HG02970 (cell line): ENCODE data around the gene NMB.

Source experiments
- ATAC-seq: cut with Tn5 transposase; IDR thresholded peaks from one replicate; pipeline ENCODE4 v1.9.1; 2021; ENCODE audit warnings: mild to moderate bottlenecking, moderate library complexity, moderate number of reproducible peaks; ENCODE audit not compliant: unreplicated experiment, low FRiP score

NMB gene

DNA sequence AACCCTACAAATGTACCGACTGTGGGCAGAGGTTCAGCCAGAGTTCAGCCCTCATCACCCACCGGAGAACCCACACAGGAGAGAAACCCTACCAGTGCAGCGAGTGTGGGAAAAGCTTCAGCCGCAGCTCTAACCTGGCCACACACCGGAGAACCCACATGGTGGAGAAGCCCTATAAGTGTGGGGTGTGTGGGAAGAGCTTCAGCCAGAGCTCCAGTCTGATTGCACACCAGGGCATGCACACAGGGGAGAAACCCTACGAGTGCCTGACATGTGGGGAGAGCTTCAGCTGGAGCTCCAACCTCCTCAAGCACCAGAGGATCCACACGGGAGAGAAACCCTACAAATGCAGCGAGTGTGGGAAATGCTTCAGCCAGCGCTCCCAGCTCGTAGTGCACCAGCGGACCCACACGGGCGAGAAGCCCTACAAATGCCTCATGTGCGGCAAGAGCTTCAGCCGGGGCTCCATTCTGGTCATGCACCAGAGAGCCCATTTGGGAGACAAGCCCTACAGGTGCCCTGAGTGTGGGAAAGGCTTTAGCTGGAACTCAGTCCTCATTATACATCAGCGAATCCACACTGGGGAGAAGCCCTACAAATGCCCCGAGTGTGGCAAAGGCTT, 36.5 kb downstream of the NMB start:
- ATAC-seq = no peak

DNA sequence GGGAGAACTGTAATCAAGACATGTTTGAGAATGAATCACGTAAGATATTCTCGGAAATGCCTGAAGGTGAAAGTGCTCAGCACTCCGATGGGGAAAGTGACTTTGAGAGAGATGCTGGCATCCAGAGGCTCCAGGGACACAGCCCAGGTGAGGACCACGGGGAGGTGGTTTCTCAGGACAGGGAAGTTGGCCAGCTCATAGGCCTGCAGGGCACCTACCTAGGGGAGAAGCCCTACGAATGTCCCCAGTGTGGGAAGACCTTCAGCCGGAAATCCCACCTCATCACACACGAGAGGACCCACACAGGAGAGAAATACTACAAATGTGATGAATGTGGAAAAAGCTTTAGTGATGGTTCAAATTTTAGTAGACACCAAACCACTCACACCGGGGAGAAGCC, 37.4 kb downstream of the NMB start:
- no peak for ATAC-seq

DNA sequence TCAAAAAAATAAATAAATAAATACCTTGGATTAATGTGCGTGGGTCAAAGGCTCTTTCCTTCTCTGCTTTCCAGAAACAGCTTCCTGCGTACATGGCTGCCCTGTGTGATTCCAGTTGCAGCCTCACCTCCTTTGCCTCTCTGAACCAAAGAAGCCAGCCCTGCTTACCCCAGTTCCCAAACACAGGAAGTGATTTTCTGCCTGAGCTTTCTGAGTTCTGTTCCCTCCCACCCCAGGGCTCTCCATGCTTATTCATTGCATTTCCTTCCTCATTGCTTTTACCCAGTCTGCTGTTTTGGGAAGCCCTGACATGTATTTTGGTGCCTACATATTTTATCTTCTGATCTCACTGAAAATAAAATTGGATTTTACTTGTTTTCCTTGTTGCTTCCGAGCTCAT, 41.8 kb downstream of the NMB start:
- no peak for ATAC-seq

DNA sequence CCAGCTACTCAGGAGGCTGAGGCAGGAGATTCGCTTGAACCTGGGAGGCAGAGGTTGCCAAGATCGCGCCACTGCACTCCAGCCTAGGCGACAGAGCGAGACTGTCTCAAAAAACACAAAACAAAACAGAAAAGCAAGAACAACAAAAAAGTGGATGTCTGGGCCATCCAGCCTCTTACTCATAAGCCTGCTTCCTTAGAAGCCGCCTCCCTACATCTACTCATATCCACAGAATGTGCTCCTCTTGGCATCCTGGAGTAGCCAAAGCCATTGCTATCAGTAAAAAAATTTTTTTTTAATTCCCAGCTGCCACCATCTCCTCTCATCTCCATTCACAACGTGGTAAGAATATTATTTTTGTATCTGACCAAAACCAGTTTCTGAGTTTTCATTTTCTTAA, 46.4 kb downstream of the NMB start:
- ATAC-seq = no peak

DNA sequence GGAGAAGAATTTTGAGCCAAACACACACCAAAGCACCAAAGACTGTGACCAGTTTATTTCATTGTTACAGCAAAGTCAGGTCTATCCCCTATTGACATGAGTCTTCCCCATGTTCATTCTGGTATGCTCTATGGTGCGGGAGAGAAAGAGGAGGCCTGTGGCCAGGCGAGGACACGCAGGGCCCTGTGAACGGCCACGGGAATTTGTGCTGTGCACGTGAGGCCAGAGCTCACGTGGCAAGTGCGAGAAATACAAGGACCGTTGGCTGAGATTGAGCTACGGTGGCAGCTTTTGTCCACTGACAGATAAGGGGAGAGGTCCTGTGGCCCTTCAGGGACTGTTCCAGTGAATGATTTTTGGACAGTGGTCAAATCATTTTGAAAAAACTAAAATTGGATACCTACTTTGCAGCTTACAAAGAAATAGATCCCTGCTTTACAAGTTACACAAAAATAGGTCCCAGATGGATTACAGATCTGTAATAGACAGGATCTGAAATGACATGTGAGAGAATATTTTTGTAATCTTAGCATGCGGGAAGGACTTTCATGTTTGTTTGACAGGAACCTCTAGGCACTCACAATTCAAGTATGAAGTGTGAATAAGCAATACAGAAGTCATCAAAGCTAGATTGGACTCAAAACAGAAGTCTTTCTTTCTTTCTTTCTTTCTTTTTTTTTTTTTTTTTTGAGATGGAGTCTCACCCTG, 48.0 kb downstream of the NMB start:
- ATAC-seq = no peak

DNA sequence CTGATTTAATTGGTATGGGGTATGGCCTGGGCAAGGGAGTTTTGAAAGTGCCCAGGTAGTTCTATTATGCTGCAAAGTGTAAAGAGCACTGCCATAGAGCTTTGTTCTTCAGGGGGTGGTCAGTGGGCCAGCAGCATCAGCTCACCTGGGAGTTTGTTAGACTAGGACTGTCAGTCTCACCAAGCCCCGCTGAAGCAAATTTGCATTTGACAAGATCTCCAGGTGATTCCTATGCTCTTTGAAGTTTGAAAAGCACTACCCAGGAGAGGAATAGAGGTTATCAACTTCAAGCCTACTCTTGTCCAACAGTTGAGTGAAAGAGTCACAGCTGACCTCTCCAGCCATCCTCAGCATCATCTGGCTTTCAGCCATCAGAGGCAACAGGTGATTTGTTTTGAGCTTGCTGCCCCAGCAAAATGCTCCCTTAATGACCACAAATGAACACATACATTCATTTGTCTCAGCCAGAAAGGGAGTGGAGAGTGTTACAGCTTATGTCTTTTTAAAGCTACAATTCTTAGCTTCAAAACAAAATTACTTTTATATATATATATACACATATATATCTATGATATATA, 49.2 kb downstream of the NMB start:
- no peak for ATAC-seq

DNA sequence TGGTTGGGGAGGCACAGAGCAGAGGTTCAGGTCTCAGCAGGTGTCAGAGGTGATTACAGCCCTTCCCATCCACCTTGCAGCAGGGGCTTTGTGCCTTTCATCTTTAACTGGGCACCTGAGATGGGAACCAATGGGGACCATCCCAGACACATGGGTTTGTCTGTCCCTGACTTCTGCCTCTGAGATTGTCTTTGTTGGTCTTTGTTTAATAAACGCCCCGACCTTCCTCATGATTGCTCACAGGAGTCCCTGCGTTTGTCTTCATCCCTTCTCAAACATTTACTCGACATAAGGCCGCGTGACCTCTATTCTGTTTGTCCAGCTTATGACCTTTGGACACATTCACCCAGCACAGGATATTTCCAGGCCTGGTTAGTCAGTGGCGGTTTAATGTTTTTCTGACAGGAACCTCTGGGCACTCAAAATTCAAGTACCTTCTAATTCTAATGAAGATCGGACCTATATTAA, 51.3 kb downstream of the NMB start:
- ATAC-seq = no peak

DNA sequence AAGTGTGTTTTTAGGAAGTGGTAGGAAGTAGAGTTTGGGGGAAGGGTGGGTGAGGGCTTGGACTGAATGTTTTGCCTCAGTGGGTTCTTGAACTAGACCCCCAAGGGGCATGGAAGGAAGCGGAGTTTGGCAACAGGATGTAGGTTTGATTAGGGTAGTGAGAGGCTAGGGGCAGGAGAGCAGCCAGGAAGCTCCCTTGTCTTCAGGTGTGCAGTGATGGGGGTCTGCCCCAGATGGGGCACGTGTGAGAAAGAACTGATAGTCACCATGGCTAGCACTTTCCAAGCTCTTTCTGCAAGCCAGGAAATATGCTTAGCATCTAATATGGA, 52.5 kb downstream of the NMB start:
- no peak for ATAC-seq
